Measurements from ENCODE around the gene ERO1A. TPM values are rescaled to one million over a fixed set of nuclear protein-coding genes. Genes with fewer than 3 reads are reported as not detected.
"Not testable (repeated sequence)": the region's sequence is repeated elsewhere in the genome, so short reads cannot be mapped to it uniquely, and the experiment has no call there.

Gene ERO1A
- total and polyA plus RNA-seq, 2 experiments from 2014 or later: 38.8 to 57.9 TPM

DNA sequence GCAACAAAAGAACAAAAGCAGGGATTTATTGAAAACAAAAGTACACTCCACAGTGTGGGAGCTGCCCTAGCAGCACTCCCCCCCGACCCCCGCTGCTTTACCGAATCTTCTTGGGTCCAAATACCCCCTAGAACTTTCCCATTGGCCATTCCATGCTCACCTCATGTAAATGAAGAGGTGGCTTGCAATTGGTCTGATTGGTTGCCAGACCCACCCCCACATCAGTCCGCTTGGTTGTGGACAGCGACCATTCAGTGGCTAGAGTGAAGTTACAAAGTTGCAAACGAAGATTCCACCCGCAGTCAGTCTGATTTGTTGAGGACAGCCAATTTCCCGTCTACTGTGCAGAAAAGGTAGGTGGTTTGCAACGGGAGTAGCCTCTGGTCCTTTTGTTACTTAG, 38.5 kb upstream of the ERO1A start:
- H3K27ac ChIP-seq: no peak overlapping the region
- TF ChIP-seq CTCF (IDR thresholded peaks at IDR 0.05; ENCODE audit: low read depth, low read length): no peak
- H3K4me3 ChIP-seq: no peak overlapping the region
- H3K4me1 ChIP-seq (ENCODE audit: low read depth): peaks cover 26% of the 10 kb centered on the region
- H3K27me3 ChIP-seq: no peaks in the 10 kb centered on the region
- H3K9me3 ChIP-seq (ENCODE audit: low read depth): no peaks in the 10 kb centered on the region
- no peak for DNase-seq (ENCODE audit: low read depth in 1 of 2, low spot score in 1 of 2)
- no peaks in the 10 kb centered on the region for H3K36me3 ChIP-seq

DNA sequence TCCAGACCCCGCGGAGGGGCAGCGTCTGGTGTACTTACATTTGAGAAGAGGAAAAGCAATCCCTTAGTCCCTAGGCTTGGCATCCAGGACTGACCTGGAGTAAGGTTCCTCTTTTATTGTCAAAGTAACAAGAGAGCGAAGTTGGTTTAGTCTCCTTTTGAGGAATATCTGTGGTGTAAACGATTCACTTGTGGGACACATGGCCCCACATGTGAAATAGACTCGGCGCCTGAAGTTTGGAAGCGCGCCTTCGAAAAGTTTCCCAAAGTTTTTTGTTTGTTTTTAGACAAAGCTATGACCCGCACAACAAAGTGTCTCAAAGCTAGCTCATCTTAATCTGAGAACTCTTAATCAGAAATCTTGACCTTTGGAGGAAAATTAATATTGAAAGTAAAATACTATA, 35.4 kb upstream of the ERO1A start:
- Histone ChIP-seq H3K4me1 (ENCODE audit: low read depth) (peaks cover 12% of the 10 kb centered on the region), H3K27me3 (no peaks in the 10 kb centered on the region), H3K4me3 (peak overlapping the region; percentile 79), H3K27ac (peak overlapping the region; percentile 86), H3K36me3 (peaks cover 20% of the 10 kb centered on the region), H3K9me3 (ENCODE audit: low read depth) (no peaks in the 10 kb centered on the region)
- TF ChIP-seq CTCF (IDR thresholded peaks at IDR 0.05; ENCODE audit: low read depth, low read length): no peak
- peak in 1 of 2 donors; percentile 24 for DNase-seq (ENCODE audit: low read depth in 1 of 2, low spot score in 1 of 2)

DNA sequence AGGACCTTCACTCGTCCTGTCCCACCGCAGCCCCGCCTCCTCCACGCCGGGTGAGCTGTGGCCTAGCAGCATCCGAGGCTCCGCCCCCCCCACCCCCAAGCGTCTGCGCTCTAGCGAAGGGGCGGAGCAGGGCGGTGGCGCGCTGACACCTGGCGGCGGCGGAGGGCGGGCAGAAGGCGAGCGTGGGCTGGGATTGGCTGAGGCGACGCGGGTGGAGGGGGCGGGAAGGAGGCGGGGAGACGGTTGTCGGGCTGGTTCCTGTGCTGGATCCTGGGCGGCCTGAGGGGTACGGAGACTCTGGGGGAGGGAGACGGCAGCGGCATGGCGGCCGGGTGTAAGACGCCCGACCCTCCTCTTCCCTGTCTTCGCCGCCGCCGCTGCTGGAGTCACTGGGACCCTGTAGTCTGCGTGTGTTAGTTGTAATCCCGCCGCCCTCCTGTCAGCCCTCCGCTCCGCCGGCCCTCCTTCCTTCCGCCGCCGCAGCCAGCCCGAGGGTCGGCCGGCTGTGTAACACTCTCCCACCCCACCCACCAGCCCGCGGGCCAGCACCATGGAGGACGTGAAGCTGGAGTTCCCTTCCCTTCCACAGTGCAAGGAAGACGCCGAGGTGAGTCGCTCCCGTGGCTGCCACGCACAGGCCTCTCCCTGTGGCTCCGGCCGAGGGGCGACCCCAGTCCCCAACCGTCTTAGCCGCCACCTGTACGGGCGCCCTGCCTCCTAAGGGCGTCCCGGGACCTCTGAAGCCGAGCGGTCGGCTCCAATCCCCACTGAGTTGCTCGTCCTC, 34.8 kb upstream of the ERO1A start, which contains the start of gene STYX:
Gene STYX, plus strand, starts transcription at position 242 of the 784 bp plus-strand sequence. Its CDS starts 309 bp downstream, at position 551.
- no peaks in the 10 kb centered on the region for H3K9me3 ChIP-seq (ENCODE audit: low read depth)
- H3K27ac ChIP-seq: peak within 1 kb of the TSS; percentile 86
- TF ChIP-seq CTCF (IDR thresholded peaks at IDR 0.05; ENCODE audit: low read depth, low read length): no peak
- H3K4me1 ChIP-seq (ENCODE audit: low read depth): peaks cover 8% of the 10 kb centered on the region
- DNase-seq (ENCODE audit: low read depth in 1 of 2, low spot score in 1 of 2): peak; percentile 99
- peak within 1 kb of the TSS; percentile 79 for H3K4me3 ChIP-seq
- H3K27me3 ChIP-seq: no peaks in the 10 kb centered on the region
- H3K36me3 ChIP-seq: peaks cover 26% of the 10 kb centered on the region

- Histone ChIP-seq H3K4me1 (ENCODE audit: low read depth) (peaks cover 8% of the 10 kb centered on the region), H3K27me3 (no peaks in the 10 kb centered on the region), H3K9me3 (ENCODE audit: low read depth) (no peaks in the 10 kb centered on the region), H3K4me3 (peak overlapping the region; percentile 7), H3K27ac (peak overlapping the region; percentile 56), H3K36me3 (peaks cover 32% of the 10 kb centered on the region)
- DNase-seq (ENCODE audit: low read depth in 1 of 2, low spot score in 1 of 2): no peak
- TF ChIP-seq CTCF (IDR thresholded peaks at IDR 0.05; ENCODE audit: low read depth, low read length): no peak
These were observed 34.2 kb upstream of the ERO1A start for GRCh38 chr14:52729585-52729924.

DNA sequence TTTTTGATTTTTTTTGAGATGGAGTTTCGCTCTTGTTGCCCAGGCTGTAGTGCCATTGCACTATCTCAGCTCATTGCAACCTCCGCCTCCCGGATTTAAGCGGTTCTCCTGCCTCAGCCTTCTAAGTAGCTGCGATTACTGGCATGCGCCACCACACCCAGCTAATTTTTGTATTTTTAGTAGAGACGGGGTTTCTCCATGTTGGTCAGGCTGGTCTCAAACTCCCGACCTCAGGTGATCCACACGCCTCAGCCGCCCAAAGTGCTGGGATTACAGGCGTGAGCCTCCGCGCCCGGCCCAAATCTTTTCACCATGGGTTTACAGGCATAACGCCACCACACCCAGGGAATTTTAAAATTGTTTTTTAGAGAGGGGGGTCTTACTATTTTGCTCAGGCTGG, 33.7 kb upstream of the ERO1A start:
- peaks cover 37% of the 10 kb centered on the region for H3K36me3 ChIP-seq
- not testable (repeated sequence) for H3K9me3 ChIP-seq (ENCODE audit: low read depth); H3K4me1 ChIP-seq (ENCODE audit: low read depth); DNase-seq (ENCODE audit: low read depth in 1 of 2, low spot score in 1 of 2); H3K4me3 ChIP-seq; H3K27me3 ChIP-seq
- H3K27ac ChIP-seq: peak overlapping the region; percentile 56

DNA sequence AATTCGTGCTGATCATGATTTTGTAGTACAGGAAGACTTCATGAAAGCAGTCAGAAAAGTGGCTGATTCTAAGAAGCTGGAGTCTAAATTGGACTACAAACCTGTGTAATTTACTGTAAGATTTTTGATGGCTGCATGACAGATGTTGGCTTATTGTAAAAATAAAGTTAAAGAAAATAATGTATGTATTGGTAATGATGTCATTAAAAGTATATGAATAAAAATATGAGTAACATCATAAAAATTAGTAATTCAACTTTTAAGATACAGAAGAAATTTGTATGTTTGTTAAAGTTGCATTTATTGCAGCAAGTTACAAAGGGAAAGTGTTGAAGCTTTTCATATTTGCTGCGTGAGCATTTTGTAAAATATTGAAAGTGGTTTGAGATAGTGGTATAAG, 32.2 kb upstream of the ERO1A start:
- H3K27me3 ChIP-seq; H3K4me3 ChIP-seq; H3K27ac ChIP-seq; H3K4me1 ChIP-seq (ENCODE audit: low read depth); H3K9me3 ChIP-seq (ENCODE audit: low read depth); DNase-seq (ENCODE audit: low read depth in 1 of 2, low spot score in 1 of 2): not testable (repeated sequence)
- H3K36me3 ChIP-seq: peaks cover 52% of the 10 kb centered on the region
